HL-60/S4 treated with phorbol 12-myristate 13-acetate at 8.2 ng/mL for 4 days and 3 days (cell line): ENCODE data around the gene GLB1L3.
"Not testable (repeated sequence)": the region's sequence is repeated elsewhere in the genome, so short reads cannot be mapped to it uniquely, and the experiment has no call there.

Source experiments
- in situ Hi-C: fragments of 300-500 bp; cut with MboI; formaldehyde crosslinking; loops from 2 replicates; pipeline ENCODE4 v1.15.0; 2022; ENCODE audit warnings: low sequenced_read_pairs

The GLB1L3 gene

GRCh38 chr11:134273317-134273712, 2.9 kb upstream of the GLB1L3 start:
- in situ Hi-C loops: no loop called here

DNA sequence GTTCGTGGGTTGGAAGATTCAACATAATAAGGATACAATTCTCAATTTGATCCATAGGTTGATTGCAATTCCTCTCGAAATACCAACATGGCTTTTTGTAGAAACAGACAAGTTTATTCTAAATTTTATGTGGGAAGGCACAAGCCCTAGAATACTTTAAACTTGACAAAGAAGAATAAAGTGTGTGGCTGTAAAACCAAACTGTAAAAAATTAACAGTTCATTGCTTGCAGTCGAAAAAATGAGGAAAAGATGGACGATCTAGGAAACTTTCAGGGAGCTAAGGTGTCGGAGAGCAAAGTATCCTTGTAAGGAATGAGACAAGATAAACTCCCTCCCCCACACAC, 1.0 kb upstream of the GLB1L3 start:
- in situ Hi-C loops: no loop called here

- in situ Hi-C loops: no loop called here
These were observed 410 bp downstream of the GLB1L3 start for GRCh38 chr11:134276396-134277182.

DNA sequence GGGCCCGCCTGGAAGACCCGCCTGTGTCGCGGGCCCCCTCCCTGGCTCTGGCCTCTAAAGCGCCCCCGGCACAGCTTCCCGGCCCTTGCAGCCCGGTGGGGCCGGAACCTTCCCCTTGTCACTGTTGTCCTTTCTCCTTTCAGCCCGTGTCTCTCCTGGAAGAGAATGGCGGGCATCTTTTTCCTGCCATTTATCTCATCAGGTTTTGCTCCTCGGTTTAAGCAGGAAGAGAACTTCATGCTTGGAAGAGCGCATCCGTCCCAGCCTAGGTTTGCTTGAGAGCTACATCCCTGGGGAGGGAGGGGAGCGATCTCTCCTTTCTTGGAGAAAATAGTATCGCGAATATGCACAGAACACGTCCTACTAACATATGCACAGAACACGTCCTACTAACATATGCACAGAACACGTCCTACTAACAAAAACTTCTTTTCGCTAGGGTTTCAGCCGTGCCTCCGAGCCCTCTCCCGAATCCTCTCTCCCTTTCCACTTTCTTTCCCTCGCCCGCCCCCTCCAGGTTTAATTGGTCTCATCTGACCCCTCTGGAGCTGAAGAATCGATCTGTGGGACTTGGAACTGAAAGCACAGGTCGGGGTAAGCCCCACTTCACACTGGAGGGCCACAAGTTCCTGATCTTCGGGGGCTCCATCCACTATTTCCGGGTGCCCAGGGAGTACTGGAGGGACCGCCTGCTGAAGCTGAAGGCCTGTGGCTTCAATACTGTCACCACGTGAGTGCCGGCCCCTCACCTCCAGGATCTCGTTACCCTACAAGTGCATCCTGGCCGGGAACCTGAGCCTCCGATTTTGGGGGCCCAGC, 1.2 kb downstream of the GLB1L3 start:
- in situ Hi-C loops: no loop called here

DNA sequence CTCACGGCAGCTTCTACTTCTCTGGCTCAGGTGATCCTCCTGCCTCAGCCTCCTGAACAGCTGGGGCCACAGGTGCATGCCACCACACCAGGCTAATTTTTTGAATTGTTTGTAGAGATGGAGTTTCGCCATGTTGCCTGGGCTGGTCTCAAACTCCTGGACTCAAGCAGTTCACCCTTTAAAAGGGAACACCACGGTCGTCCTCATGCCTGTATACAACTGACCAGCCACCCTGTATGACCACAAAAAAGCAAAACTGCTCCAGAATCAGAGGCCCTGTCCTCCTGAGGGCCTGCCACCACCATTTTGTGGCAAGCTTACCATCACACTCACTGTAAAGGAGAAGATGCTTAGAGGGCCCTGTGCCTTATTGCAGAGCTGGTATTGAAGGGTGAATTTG, 2.2 kb downstream of the GLB1L3 start:
- in situ Hi-C loops: no loop called here

GRCh38 chr11:134281635-134282034, 5.5 kb downstream of the GLB1L3 start:
- in situ Hi-C loops: not testable (repeated sequence)

- in situ Hi-C loops: no loop called here
These were observed 6.2 kb downstream of the GLB1L3 start for GRCh38 chr11:134282121-134283045.

DNA sequence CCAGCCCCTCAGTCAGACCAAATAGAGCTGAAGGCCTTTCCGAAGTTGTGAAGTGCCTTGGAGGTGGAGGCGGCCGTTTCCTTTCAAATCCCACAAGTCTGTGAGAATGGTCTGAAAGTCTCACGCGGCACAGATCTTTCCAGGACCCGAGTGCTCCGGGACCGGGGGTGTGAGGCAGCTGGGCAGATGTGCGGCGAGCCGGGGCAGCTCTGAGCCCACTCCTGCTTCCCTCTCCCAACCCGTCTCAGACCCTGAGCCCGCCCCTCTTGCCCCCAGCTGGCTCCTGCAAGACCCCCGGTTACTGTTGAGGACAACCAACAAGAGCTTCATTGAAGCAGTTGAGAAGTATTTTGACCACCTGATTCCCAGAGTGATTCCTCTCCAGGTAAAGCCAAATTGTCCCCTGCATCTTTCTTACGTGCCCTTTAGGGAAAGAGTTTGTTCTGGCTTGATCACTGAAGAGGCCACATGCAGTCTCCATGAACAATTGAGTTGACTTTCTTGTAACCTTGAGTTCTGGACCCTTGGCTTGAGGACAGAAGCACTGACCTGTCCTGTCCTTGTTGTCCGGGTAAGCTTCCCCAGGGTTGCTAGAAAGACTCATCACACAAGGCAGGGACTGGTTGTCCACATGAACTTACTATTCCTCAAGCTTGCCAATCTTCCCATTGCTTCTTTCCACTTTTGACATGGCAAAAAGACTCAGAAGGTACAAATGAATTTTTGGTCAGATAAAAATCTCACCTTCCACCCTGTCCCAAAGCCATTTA, 7.5 kb downstream of the GLB1L3 start:
- in situ Hi-C loops: no loop called here

DNA sequence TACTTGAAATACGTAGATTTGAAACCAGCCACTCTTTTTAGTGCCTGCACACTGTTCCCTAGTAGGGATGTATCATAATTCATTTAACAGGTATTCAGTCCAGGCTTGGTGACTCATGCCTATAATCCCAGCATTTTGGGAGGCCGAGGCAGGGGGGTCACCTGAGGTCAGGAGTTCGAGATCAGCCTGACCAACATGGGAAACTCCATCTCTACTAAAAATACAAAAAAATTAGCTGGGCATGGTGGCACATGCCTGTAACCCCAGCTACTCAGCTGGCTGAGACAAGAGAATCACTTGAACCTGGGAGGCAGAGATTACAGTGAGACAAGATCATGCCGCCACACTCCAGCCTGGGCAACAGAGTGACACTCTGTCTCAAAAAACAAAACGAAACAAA, 8.2 kb downstream of the GLB1L3 start:
- in situ Hi-C loops: not testable (repeated sequence)

DNA sequence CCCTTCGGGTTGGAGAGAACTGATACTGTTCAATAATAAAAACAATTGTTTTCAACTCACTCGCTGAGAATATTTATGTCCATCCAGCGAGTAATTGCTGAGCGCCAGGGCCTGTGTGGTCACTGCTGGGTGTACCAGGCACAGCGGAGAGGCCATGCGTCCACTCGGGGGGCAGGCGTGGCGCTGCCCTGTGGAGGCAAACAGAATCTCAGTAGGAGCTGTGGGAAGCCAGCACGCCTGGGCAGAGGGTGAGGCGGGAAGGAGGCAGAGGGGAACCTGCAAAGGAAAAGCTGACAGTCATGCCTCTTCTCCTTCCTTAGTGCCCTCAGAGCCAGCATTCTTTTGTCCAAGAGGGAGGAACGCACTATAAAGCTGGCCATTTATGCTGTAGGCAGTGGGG, 11.4 kb downstream of the GLB1L3 start:
- in situ Hi-C loops: no loop called here

DNA sequence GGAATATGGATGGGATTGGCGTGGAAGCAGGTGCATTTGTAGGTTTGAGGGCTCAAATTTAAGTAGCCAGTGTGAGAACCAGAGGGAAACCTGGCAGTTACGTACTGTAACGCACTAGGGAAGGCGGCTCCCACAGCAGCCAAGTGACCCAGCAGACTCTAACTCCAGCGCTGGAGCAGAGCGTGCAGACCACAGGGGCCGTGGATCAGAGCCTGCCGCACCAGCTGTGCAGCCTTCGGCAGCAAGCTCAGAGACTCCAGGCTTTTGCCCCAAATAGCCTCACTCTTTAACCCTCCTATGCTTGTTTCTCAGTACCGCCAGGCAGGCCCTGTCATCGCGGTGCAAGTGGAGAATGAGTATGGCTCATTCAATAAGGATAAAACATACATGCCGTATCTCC, 12.3 kb downstream of the GLB1L3 start:
- in situ Hi-C loops: no loop called here

DNA sequence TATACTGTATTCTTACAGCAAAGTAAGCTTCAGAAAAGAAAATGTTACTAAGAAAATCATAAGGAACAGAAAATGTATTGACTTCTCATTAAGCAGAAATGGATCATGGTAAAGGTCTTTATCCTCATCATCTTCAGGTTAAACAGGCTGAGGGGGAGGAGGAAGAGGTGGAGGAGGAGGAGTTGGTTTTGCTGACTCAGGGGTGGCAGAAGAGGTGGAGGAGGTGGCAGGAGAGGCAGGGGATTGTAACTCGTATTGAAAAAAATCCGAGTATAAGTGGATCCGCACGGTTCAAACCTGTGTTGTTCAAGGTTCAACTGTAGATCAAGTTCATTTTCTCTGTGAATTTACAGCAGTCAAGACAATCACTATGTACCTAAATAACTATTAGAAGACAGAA, 13.0 kb downstream of the GLB1L3 start:
- in situ Hi-C loops: no loop called here

GRCh38 chr11:134289789-134290188, 13.6 kb downstream of the GLB1L3 start:
- in situ Hi-C loops: no loop called here

DNA sequence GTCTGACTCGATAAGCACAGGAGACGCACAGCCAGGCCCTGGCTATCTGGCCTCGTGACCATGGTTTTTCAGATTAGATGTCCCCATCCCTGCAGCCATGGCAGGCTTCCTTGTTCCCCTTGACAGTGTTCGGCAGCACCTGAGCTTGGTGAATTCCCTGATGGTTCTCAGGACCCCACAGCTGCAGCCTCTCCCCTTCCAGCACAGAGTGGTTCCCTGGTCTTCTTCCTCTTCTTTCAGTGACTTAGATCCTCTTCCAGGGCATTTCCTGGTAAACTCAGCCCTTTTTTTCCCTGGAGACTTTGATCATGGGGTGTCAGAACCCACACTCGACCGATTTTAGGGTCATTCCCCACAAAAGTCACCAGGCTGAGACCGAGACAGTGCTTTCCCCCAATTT, 14.5 kb downstream of the GLB1L3 start:
- in situ Hi-C loops: no loop called here

DNA sequence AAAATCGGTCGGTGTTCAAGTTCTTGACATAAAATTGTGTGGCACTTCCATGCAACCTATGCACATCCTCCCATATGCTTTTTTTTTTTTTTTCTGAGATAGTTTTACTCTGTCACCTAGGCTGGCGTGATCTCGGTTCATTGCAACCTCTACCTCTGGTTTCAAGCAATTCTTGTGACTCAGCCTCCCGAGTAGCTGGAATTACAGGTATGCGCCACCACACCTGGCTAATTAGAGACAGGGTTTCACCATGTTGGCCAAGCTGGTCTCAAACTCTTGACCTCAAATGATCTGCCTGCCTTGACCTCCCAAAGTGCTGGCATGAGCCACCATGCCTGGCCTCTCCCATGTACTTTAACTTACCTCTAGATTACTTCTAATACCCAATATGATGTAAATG, 15.0 kb downstream of the GLB1L3 start:
- in situ Hi-C loops: no loop called here

DNA sequence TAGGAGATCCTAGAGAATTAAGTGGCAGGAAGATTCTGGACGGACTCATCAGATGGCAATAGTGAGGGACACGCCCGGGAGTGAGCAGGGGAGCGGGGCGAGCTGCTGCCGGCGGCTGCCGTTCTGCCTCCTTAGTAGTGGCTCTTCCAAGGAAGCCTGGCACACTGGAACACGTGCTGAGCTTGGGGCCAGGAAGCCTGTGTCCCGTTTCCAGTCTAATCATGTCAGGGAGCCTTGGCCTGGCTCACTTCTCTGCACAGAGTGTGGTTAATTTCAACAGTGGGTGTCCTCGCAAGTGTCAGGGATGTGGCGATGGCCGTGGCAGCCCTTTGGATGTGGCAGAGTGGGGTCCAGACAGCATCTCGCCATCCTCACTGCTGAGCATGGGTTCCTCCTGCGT, 16.5 kb downstream of the GLB1L3 start:
- in situ Hi-C loops: no loop called here

DNA sequence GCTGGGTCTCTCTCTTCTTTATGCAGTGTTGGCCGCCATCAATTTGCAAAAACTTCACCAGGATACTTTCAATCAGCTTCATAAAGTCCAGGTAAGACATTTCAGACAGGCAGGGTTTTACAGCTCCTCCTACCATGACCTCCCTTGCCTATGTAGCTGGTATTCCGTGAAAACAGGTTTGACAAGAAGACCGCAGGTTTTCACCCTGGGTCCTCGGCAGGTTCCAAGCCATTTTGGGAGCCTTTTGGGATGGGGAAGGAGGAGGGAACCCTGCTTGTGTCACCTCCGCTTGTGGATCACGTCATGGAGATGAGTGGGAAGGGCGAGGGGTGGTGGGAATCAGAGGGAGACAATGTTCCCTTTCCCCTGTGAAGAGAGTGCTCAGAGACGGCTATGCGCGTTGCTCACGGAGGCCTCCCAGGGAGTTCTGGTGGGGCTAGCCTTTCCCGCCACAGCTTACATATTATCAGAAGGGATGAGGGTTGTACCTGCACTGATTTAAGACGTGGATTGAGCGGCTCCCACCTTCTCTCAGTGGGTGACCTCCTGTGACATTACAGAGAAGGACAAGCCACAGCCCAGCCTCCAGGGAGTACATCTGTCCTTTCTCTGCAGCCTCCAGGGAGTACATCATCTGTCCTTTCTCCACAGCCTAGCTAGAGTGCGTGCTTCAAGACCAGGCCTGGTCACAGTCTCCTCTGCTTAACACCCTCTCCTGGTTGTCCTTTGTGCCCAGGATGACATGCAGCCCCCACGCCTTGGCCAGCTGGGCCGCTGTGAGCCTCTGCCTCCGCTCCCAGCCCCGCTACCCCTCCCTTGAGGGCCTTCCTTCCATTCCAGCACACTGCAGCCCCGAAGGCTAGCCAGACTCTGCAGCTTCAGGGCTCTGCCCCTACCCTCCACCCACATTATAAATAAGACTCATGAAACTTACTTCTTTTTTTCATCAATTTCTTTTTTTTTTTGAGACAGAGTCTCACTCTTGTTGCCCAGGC, 17.2 kb downstream of the GLB1L3 start:
- in situ Hi-C loops: no loop called here

- in situ Hi-C loops: no loop called here
These were observed 18.5 kb downstream of the GLB1L3 start for GRCh38 chr11:134294664-134295063.

DNA sequence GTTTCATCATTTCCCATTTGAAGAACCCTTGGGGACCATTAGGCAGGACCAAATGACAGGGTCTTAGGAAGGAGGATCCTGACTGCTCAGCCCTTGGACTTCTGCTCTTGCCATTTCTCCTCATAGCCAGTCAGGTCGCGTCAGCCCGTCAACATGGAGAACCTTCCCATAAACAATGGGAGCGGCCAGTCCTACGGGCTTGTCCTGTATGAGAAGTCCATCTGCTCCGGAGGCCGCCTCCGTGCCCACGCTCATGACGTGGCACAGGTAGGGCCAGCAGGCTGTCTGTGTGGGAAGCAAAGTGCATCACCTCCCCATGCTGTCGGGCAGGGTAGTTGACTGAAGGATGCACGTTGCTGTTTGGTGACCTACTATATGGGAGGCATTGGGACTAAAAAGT, 36.0 kb downstream of the GLB1L3 start:
- in situ Hi-C loops: no loop called here
